Stimulated activated CD8-positive, alpha-beta memory T cell treated with anti-CD3 and anti-CD28 coated beads, Interleukin-7, amount 100 ng/mL, for 4 hours (primary cell): ENCODE measurements around the gene HIF1A.
"Not testable (repeated sequence)": the region's sequence is repeated elsewhere in the genome, so short reads cannot be mapped to it uniquely, and the experiment has no call there.

Source experiments
- DNase-seq, 2 donors: peaks; one replicate each; pipeline ENCODE4 v3.0.0-alpha.2; 2020; ENCODE audit warnings: low read depth in 2 of 2

Gene HIF1A

GRCh38 chr14:61707774-61708173 lies 12.5 kb downstream of the HIF1A start:
- not testable (repeated sequence) for DNase-seq

GRCh38 chr14:61708693-61709092 lies 13.4 kb downstream of the HIF1A start:
- DNase-seq: not testable (repeated sequence)

- DNase-seq: no peak
Observed at GRCh38 chr14:61710853-61711817, 15.8 kb downstream of the HIF1A start.

- DNase-seq: no peak
Observed at GRCh38 chr14:61712137-61712536, 16.8 kb downstream of the HIF1A start.

- DNase-seq: no peak
Observed at GRCh38 chr14:61713724-61714437, 18.6 kb downstream of the HIF1A start.

GRCh38 chr14:61716956-61717355 lies 21.6 kb downstream of the HIF1A start:
- DNase-seq: no peak

- no peak for DNase-seq
Observed at GRCh38 chr14:61718039-61718438, 22.7 kb downstream of the HIF1A start.

GRCh38 chr14:61719344-61720293 lies 24.3 kb downstream of the HIF1A start:
- DNase-seq: no peak

- no peak for DNase-seq
Observed at GRCh38 chr14:61720294-61720661, 25.0 kb downstream of the HIF1A start.

GRCh38 chr14:61720741-61721140 lies 25.4 kb downstream of the HIF1A start:
- no peak for DNase-seq

GRCh38 chr14:61724133-61724532 lies 28.8 kb downstream of the HIF1A start:
- DNase-seq: no peak

GRCh38 chr14:61726778-61727658 lies 31.7 kb downstream of the HIF1A start:
- no peak for DNase-seq

GRCh38 chr14:61730756-61731373 lies 35.6 kb downstream of the HIF1A start:
- DNase-seq: no peak

GRCh38 chr14:61733972-61734371 lies 38.7 kb downstream of the HIF1A start:
- no peak for DNase-seq

GRCh38 chr14:61736751-61737150 lies 41.4 kb downstream of the HIF1A start:
- DNase-seq: no peak

- no peak for DNase-seq
Observed at GRCh38 chr14:61737915-61738314, 42.6 kb downstream of the HIF1A start.

GRCh38 chr14:61739133-61739532 lies 43.8 kb downstream of the HIF1A start:
- DNase-seq: no peak

- no peak for DNase-seq
Observed at GRCh38 chr14:61742371-61742770, 47.1 kb downstream of the HIF1A start.

- no peak for DNase-seq
Observed at GRCh38 chr14:61744238-61744637, 48.9 kb downstream of the HIF1A start.

GRCh38 chr14:61746346-61746745 lies 51.0 kb downstream of the HIF1A start:
- not testable (repeated sequence) for DNase-seq
